ENCODE results near the gene ARHGAP25.
A peak's percentile ranks its signal among the peaks of the same experiment; 100 is the strongest.

ARHGAP25 gene

DNA sequence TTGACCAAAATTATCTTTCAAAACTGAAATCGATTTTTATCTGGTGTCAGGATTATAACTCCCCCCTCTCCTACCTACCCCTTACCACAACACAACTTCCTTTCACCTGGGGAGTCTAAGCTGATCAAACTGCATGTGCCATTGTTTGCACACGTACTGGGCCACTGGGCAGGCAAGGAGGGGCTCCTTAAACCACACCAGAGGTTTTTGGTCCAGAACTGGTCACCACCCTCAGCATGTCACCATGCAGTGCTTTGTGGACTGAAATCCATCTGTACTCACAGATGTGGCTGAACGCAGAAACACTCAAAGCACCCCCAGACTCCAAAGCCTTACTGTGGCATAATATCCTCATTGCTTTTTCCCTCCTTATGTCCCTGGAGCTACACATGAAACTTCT is 13.9 kb upstream of the ARHGAP25 start:
- no peak for DNase-seq

DNA sequence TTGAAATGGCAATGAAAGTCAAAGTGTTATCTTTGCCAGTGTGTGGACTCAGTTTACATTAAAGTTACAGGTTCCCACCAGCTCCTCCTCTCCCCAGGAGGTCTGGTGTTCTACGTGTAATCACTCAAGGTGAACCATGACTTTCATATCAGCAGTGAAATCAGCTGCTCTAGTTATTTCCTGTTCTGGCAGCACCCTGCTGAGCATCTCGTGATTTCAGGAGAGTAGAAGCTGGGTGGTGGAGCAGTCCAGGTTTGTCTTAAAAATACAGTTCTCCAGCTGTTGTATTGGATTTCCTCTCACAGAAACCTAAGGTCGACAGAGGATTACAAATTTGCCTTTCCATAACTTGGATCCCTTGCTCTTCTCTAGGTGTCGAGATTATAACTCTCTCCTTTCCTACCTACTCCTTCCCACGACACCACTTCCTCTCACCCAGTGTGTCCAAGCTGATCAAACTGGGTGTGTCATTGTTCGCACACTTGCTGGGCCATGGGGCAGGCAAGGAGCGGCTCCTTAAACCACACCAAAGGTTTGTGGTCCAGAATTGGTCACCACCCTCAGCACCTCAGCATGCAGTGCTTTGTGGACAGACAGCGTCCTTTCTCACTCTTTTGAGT is 13.0 kb upstream of the ARHGAP25 start:
- DNase-seq: no peak

DNA sequence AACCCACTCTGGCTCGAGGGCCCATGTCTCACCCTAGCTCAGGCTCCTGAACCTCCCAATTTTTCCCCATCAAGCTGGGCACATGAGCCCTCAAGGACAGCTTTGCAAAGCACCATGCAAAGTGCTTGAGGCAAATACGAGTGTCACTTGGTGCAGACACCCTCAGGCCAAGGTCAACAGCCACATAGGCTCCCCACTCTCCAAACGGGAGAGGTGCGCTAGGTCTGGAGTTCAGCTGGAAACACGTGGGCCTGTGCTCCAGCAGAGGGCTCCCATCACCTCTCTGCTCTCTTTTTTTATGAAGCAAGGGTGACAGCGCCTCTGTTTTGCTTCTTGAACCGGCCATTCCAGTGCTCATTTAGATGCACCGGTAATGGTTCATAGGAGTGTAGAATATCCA is 11.9 kb upstream of the ARHGAP25 start:
- no peak for DNase-seq

DNA sequence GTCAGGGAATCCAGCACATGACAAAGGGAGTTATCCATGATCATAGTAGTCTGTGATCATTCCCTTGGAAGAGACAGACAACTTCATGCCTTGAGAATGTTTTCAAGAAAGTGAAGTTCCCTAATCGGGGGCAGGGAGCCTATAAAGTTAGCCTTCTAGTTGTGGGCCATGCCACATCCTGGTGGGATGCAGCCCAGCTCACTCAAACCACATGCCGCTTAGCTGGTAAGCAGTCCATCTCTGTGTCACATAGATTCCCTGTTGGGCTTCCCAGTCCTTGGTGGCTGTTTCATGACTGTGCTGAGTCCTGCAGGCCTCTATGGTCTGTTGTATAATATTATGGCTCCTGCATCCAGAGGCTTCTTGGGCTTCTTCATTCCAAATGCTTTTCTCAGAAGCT is 11.4 kb upstream of the ARHGAP25 start:
- no peak for DNase-seq

DNA sequence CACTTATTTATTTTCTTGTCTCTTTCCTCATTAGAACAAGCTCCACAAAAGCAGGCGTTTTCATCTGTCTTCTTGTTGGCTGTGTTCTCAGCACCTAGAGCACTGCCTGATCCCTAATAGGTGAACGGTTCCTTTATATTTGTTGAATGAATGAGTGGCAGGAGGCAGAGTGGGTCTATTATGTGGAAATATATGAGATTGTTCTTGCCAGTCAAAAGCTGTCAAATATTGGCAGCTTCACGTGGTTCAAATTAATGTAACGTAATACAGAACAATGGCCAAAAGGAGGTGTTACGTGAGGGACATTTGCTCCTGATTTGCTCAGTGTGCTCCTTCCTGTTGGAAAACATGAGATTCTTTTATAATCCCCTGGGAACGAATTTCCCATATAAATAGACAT is 8.5 kb upstream of the ARHGAP25 start:
- no peak for DNase-seq

DNA sequence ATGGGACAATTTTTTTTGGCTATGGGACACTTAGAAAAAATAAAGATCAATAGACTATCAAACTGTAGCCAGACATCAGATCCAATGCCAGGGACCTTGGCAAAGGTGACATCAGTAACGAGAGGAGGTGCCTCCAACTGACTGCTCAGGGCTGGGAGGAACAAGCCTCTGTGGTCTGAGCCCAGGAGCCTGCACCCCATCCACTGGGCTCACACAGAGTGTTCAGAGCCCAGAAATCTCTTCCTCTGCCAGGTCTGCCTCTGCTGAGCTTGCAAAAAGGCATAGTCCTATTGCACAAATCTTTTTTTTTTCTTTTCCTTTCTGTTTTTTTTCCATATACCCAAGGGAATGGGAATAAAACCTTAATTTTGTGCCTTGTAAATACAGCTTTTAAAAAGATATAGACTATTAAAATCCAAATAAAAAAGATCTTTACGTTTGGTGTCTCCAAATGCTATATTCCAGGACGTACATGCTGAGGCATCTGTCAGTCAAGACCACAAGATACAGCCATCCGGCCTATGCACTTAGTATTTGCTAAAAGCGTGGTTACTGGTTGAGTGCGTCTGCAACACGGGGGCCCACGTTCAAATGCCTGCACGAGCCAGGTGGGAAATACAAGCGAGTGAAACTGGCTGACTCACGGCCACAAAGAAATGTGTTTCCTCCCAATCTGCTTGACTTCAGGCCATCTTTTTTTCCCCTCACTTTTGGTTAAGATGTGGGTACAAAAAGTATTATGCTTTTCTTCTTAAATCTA is 7.8 kb upstream of the ARHGAP25 start:
- peak; percentile 75 to 76 for DNase-seq

DNA sequence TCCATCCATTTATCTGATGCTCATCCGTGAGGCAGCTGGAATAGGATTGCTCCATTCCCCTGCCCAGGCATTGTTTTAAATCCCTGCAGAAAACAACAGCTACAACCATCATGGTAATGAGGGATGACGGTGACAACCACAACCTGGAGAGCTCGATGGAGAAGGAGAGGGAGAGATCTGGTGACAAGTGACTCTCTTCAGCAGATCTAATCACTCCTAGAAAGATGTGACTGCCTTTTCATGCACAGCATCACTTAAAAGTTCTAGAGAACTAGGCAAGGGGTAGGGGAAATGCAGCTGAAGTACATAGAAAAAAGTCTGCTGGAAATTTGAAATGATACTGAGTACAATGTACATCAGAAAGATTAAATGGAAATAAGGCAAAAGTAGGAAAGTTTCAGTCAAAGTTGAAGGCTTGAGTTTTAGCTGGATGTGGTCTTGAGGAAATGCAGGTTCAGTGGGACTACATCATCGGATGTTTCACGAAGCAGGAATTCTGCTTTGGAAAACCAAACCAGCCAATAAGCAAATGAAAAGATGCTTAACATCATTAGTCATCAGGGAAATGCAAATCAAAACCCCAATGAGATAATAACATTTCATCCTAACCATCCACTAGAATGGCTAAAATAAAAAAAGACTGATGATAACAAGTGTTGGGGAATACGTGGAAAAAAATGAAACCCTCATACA is 6.8 kb upstream of the ARHGAP25 start:
- DNase-seq: no peak

DNA sequence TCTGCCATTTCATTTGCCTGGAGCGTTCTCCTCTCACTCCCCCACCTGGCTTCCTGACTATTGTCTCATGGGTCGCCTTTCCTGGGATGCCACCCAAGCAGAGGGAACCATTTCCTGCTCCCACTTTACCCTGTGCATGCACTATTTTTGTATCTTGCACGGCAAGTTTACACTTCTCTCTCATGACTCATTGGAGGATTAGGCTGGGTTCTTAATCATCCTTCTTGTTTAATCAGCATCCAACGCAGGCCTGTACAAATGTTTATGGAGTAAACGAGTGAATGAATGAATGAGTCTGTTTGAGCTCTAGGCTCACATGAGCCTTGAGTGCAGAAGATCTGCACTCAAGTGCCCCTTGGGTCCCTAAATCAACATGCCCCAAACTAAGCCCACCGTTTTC is 3.8 kb upstream of the ARHGAP25 start:
- DNase-seq: no peak

DNA sequence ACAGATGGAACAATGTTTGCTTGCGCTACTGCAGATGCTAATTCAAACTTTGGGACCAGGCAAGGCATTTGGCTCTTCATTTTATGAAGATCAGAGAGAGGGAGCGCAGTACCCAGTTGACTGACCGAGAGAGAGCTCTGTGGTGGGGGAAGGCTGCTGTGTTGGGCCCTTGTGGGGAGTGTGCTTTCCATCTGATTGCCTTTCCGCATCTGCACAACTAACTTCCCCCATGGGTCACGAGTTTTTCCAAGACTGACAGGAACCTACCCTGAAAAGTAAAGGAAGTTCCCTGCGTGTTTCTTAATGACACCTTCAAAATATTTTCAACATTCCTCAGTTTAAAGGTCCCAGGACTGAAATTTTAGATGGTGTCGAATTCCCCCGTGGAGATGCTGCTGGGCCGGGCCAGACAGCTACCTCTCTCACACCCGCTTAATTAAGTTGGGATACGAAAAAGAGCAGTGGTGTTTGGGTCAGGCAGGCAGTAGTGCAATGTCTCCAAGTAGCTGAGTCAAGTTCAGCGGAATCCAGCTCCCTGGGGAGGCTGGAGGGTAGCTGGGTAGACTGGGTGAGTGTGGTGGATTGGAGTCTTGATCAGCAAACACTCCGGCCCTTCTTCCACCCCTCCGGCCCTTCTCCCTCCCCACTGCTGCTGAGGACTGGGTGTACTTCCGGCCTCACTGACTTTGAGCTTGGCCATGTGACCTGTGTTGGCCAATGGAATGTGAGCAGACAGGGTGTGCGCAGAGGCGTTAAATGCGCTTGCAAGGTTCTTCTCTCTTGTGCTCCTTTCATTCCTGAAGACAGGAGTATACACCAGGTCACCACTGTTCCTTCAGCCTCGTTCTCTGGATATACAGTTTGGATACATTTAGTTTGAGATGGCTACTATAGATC is 2.3 kb upstream of the ARHGAP25 start:
- no peak for DNase-seq

DNA sequence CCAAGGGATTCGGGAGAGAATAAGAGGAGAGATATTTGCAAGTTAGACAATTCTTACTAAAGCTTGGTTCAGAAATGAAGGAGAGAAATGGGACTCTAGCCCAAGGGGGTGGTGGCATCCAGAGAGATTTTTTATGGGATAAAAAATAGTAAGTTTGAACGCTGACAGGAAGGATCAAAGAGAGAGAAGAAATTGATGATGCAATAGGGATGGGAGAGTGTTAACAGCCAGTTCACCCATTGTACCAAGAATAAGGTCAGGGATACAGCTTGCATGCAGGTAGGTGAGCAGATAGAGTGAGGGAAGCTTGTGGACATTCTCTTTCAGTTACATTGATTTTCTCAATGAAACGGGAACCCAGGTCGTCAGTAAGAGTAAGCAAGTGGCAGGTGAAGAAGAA is 1.2 kb upstream of the ARHGAP25 start:
- no peak for DNase-seq

DNA sequence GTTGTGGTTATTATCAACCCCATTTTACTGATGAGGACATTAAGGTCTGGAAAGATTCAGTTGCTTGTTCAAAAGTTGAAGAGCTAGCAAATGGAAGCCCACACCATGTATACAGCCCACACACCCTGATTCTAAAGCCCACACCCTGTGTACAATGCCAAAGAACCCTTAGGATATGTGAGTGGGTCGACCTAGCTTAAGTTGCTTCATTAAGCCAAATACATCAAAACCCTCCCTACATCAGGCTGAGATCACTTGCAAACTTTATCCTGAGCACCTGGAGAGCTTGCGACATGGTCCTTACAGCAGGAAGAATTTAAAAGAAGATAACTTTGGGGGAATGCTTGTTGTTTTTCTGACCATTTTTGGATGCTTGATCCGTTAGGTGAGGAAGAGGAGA is 435 bp upstream of the ARHGAP25 start:
- DNase-seq: no peak

DNA sequence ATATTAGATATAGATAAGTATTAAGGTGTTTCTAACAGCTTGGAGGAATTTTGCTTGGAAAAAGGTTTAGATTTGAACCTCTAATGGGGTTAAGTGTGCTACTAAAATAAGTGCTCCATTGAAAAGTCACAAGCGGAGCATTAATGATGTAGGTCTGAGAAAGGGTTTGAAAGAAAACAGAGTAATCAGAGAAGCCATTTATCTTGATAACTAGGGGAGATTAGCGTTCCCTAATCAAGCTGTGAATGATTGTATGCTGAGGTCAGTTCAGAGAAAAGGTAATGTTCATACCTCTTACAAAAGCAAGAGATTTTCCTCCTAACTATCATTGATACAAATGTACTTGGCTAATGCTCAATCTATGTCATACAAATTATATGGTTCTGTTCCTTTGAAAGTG is 1.5 kb downstream of the ARHGAP25 start:
- DNase-seq: no peak

DNA sequence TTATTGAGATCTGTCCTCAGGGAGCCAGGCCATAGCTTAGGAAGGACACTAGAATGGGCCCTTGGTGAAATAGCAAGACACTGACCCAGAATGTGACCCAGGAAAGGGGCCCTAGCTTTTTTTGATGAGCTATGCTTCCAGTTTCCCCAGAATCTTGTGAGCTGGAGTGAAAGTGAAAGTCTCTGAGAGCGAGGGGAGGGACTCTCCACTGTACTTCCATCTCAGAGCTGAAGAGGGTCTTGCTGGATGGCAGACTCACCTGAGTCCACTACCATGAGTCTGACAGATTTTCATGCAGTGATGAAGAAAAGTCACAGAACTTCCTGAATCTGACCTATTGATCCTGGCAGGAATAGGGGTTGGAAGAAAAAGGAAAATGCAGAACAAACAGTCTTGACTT is 3.1 kb downstream of the ARHGAP25 start:
- DNase-seq: peak in 1 of 2 experiments; percentile 33

DNA sequence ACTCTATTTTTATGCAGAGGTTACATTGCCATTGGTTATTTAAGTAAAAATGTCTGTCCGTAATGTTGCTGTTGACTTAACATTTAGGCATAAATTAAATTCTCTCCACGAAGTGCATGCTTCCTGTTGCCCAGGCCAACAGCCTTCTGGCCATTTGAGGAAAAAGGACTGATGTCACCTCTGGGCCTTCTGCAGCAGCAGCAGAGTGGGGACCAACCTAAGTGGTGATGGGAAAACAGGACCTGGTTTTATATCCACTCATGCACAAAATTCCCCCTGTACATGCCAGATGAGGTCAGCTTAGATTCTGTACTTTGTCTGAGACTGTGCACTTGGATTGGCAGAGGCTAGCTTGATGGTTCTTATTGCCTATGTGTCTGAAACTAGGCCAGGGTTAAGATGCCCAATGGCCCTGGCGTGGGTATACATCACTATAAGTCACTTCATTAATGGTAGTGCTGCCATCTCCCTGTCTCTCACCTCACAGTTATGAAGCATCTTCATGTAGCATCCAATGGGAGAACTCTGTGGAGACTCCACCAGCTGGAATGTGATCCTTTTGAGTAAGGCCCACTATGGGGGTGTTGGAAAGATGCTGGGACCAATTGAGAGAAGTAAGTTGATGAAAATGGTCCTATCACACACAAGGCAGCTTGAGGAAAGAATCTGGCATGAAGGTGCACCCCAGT is 4.4 kb downstream of the ARHGAP25 start:
- no peak for DNase-seq

DNA sequence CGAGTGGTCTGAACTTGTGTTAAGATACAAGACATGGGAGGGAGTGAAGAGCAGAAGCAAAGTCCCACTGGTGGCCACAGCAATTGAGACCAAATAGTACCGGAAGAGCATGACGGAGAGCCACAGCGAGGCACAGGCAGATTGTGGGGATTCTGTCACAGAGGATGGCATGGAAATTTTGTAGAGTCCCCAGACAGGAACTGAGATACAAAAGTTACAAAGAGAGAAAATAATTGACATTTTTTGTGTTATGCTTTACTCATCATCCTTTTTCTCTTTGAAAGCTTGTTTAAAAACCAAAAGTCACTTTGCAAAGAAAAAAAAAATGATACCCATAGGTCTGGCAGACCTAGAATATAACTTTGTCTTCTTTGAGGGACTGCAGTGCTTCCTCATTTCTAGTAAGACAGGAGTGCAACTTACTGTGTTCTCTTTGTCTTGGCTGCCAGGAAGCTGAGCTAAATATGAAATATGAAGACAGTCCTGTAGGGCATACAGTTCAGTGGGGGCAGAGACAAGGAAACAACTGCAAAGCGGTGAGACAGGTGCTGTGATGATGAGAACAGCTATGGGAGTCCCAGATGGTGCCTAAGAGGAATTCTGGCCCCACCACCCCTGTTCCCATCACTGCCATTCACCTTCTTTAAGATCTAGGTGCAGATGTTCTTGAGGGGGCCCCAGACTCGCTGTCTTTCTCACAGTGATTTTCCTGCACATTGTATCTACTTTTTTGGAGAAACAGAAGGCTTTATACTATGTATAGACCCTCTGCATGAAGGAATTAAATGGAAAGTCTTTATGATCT is 5.2 kb downstream of the ARHGAP25 start:
- peak; percentile 38 to 43 for DNase-seq

DNA sequence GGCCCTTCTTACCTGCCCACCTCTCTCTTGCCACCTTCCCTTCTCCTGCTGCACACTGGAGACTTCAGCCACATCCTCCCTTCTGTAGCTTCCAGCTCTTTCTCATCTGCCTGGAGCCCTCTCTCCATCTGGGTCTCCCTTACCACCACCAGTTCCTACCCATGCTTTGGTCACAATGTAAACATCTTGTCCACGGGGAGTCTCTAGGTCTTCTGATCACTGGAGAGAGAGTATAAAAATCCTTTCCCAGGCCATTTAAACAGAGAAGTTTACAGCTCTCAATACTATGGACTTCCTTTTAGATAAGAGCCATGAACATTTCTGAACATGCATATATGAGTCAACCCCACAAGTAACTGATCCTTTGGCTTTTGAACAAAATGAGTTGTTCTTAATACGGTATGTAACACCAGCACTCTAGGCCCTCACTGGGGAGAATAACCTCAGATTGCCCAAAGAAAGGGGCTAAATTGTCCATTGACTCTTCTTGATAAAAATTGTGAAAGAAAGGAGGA is 5.8 kb downstream of the ARHGAP25 start:
- no peak for DNase-seq

DNA sequence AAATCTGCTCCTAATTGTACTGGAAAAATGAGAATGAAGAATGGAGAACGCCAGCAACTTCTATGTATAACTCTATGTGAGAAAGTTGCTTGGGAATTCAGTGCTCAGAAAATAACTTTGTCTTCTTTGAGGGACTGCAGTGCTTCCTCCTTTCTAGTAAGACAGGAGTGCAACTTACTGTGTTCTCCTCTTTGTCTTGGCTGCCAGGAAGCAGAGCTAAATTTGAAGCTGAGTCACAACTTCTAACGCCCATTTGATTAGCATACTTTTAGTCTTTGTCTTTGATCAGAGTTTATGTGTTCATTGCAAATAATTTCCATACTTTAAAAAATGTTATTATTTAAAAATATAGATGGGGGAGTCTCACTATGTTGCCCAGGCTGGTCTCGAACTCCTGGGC is 6.6 kb downstream of the ARHGAP25 start:
- peak; percentile 59 to 70 for DNase-seq

DNA sequence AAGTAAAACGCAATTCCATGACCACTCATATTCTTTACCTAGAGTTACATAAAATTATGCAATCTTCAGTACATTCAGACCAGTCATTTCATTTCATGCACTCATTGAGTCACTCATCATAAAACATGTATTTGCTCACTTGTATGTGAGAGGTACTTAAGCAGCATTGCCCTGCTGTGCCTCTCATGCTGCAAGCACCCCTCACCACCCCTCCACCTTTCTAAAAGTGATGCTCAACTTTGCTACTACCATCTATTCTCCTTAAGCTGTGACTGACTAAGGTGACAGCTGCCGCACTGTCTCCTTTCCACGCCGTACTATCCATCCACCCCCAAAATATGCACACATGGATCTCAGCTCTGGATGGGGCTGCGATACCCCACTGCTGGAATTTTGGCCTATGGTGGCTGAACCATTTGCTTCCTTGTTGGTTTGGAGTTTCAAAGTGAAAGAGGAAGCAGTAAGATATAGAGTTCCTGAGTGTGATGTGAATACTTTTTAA is 7.2 kb downstream of the ARHGAP25 start:
- DNase-seq: peak; percentile 22 to 34

DNA sequence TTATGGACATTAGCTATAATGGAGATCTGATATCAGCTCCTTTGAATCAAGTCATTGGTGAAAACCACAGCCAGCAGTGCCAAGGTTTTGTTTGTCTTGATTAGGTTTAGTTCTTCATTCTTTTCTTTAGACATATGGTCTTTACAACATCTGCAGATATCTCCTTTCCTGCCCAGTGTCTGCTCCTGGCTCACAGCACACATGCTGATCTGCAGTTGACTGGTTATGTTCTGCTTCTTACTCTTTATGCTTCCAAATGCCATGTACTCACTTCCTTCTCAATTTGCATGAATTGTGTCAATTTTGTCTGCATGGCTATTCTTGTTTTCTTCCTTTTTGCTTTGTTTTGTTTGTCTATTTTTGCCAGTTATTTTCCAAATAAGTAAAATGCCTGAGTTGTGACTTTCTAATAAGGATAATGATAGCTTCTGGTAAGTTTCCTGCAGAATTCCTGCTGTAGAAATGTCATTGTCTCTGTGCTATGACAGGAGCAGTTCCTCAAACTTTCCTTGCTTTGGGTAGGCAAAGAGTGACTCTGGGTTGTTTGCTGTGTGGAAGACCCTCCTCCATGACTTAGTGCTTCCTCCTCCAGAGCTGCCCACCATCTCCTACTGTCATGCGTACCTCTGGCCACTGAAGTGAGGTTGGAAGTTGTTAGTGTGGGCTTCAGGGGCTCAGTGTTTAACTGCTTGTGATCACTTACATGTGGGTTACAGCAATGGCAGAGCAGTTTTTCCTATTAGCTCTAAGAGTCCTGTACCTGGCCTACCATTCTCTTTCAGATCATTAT is 8.2 kb downstream of the ARHGAP25 start:
- peak; percentile 56 to 62 for DNase-seq

DNA sequence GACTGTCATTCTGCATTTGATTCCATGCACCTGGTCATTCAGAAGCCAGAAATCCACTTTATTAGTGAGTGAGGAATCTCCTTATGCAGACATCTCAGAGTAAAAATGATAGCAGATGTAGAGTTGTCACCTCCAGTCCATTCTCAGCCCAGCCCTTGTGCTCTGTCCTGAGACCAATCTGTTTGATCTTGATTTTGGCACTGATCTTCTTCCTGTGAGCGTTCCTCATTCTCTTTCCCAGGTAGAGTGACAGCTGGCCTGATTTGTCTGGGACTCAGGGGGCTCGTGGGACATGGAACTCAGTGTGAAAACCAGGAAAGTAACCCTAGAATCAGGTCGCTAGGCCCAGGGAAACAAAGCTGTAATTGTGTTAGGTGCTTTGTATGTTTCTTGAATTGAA is 8.9 kb downstream of the ARHGAP25 start:
- DNase-seq: no peak
